ENCODE measurements around the gene XYLB.

Gene XYLB

GRCh38 chr3:38365469-38366062, 19.0 kb downstream of the XYLB start:
- Mint-ChIP-seq H3K4me1 (ENCODE audit: low read depth) (peaks cover 15% of the 10 kb centered on the region), H3K36me3 (ENCODE audit: low read depth) (peaks cover 19% of the 10 kb centered on the region), H3K4me3 (no peak overlapping the region), H3K27me3 (ENCODE audit: low read depth) (no peaks in the 10 kb centered on the region), H3K27ac (no peak overlapping the region), H3K9me3 (peaks cover 4% of the 10 kb centered on the region)

GRCh38 chr3:38366082-38366481, 19.5 kb downstream of the XYLB start:
- Mint-ChIP-seq H3K36me3 (ENCODE audit: low read depth) (peaks cover 19% of the 10 kb centered on the region), H3K27ac (no peak overlapping the region), H3K4me1 (ENCODE audit: low read depth) (peaks cover 19% of the 10 kb centered on the region), H3K9me3 (peaks cover 4% of the 10 kb centered on the region), H3K27me3 (ENCODE audit: low read depth) (no peaks in the 10 kb centered on the region), H3K4me3 (no peak overlapping the region)

- Mint-ChIP-seq H3K27ac (no peak overlapping the region), H3K4me1 (ENCODE audit: low read depth) (peaks cover 22% of the 10 kb centered on the region), H3K4me3 (no peak overlapping the region), H3K27me3 (ENCODE audit: low read depth) (no peaks in the 10 kb centered on the region), H3K9me3 (peaks cover 4% of the 10 kb centered on the region), H3K36me3 (ENCODE audit: low read depth) (peaks cover 19% of the 10 kb centered on the region)
These were observed 21.2 kb downstream of the XYLB start for GRCh38 chr3:38367779-38368178.

- Mint-ChIP-seq H3K9me3 (peaks cover 4% of the 10 kb centered on the region), H3K36me3 (ENCODE audit: low read depth) (peaks cover 18% of the 10 kb centered on the region), H3K27me3 (ENCODE audit: low read depth) (no peaks in the 10 kb centered on the region), H3K4me3 (no peak overlapping the region), H3K4me1 (ENCODE audit: low read depth) (peaks cover 27% of the 10 kb centered on the region), H3K27ac (no peak overlapping the region)
These were observed 21.7 kb downstream of the XYLB start for GRCh38 chr3:38368238-38368637.

- Mint-ChIP-seq H3K4me3 (no peak overlapping the region), H3K27ac (no peak overlapping the region), H3K9me3 (peaks cover 4% of the 10 kb centered on the region), H3K27me3 (ENCODE audit: low read depth) (no peaks in the 10 kb centered on the region), H3K36me3 (ENCODE audit: low read depth) (peaks cover 19% of the 10 kb centered on the region), H3K4me1 (ENCODE audit: low read depth) (peaks cover 30% of the 10 kb centered on the region)
These were observed 22.6 kb downstream of the XYLB start for GRCh38 chr3:38369186-38369585.

GRCh38 chr3:38370149-38370548, 23.6 kb downstream of the XYLB start:
- Mint-ChIP-seq H3K9me3 (peaks cover 4% of the 10 kb centered on the region), H3K27ac (no peak overlapping the region), H3K4me1 (ENCODE audit: low read depth) (peaks cover 30% of the 10 kb centered on the region), H3K36me3 (ENCODE audit: low read depth) (peaks cover 16% of the 10 kb centered on the region), H3K27me3 (ENCODE audit: low read depth) (no peaks in the 10 kb centered on the region), H3K4me3 (no peak overlapping the region)

- Mint-ChIP-seq H3K4me1 (ENCODE audit: low read depth) (peaks cover 30% of the 10 kb centered on the region), H3K36me3 (ENCODE audit: low read depth) (peaks cover 16% of the 10 kb centered on the region), H3K9me3 (peaks cover 4% of the 10 kb centered on the region), H3K4me3 (no peak overlapping the region), H3K27me3 (ENCODE audit: low read depth) (no peaks in the 10 kb centered on the region), H3K27ac (no peak overlapping the region)
These were observed 24.3 kb downstream of the XYLB start for GRCh38 chr3:38370861-38371260.

- H3K4me3 Mint-ChIP-seq: no peak overlapping the region
These were observed 25.1 kb downstream of the XYLB start for GRCh38 chr3:38371541-38372213.

GRCh38 chr3:38372214-38372601, 25.6 kb downstream of the XYLB start:
- Mint-ChIP-seq H3K4me1 (ENCODE audit: low read depth) (peaks cover 30% of the 10 kb centered on the region), H3K9me3 (peaks cover 4% of the 10 kb centered on the region), H3K4me3 (no peak overlapping the region), H3K27ac (no peak overlapping the region), H3K36me3 (ENCODE audit: low read depth) (peaks cover 14% of the 10 kb centered on the region), H3K27me3 (ENCODE audit: low read depth) (no peaks in the 10 kb centered on the region)

More at GRCh38 chr3:38371541-38372213, 25.1 kb downstream of the XYLB start:
- Mint-ChIP-seq H3K27me3 (ENCODE audit: low read depth) (no peaks in the 10 kb centered on the region), H3K36me3 (ENCODE audit: low read depth) (peaks cover 14% of the 10 kb centered on the region), H3K4me1 (ENCODE audit: low read depth) (peaks cover 30% of the 10 kb centered on the region), H3K9me3 (peaks cover 4% of the 10 kb centered on the region), H3K27ac (no peak overlapping the region)

- H3K4me1 Mint-ChIP-seq (ENCODE audit: low read depth): peaks cover 28% of the 10 kb centered on the region
- no peaks in the 10 kb centered on the region for H3K9me3 Mint-ChIP-seq
- H3K4me3 Mint-ChIP-seq: peak overlapping the region; percentile 43
- H3K27ac Mint-ChIP-seq: peak overlapping the region; percentile 75
- H3K36me3 Mint-ChIP-seq (ENCODE audit: low read depth): peaks cover 16% of the 10 kb centered on the region
- no peaks in the 10 kb centered on the region for H3K27me3 Mint-ChIP-seq (ENCODE audit: low read depth)
These were observed 27.6 kb downstream of the XYLB start for GRCh38 chr3:38374221-38374620.

GRCh38 chr3:38375072-38375471, 28.5 kb downstream of the XYLB start:
- Mint-ChIP-seq H3K4me3 (no peak overlapping the region), H3K27me3 (ENCODE audit: low read depth) (no peaks in the 10 kb centered on the region), H3K27ac (no peak overlapping the region), H3K4me1 (ENCODE audit: low read depth) (peaks cover 28% of the 10 kb centered on the region), H3K36me3 (ENCODE audit: low read depth) (peaks cover 17% of the 10 kb centered on the region), H3K9me3 (no peaks in the 10 kb centered on the region)

GRCh38 chr3:38375488-38376097, 29.0 kb downstream of the XYLB start:
- Mint-ChIP-seq H3K27ac (no peak overlapping the region), H3K36me3 (ENCODE audit: low read depth) (peaks cover 18% of the 10 kb centered on the region), H3K9me3 (no peaks in the 10 kb centered on the region), H3K27me3 (ENCODE audit: low read depth) (no peaks in the 10 kb centered on the region), H3K4me3 (no peak overlapping the region), H3K4me1 (ENCODE audit: low read depth) (peaks cover 25% of the 10 kb centered on the region)

GRCh38 chr3:38376098-38376816, 29.7 kb downstream of the XYLB start:
- no peaks in the 10 kb centered on the region for H3K27me3 Mint-ChIP-seq (ENCODE audit: low read depth)
- H3K27ac Mint-ChIP-seq: no peak overlapping the region
- no peaks in the 10 kb centered on the region for H3K9me3 Mint-ChIP-seq
- H3K4me1 Mint-ChIP-seq (ENCODE audit: low read depth): peaks cover 22% of the 10 kb centered on the region
- H3K36me3 Mint-ChIP-seq (ENCODE audit: low read depth): peaks cover 22% of the 10 kb centered on the region
- H3K4me3 Mint-ChIP-seq: no peak overlapping the region

GRCh38 chr3:38379201-38379770, 32.7 kb downstream of the XYLB start:
- peaks cover 4% of the 10 kb centered on the region for H3K9me3 Mint-ChIP-seq
- H3K36me3 Mint-ChIP-seq (ENCODE audit: low read depth): peaks cover 20% of the 10 kb centered on the region
- no peak overlapping the region for H3K4me3 Mint-ChIP-seq
- H3K27me3 Mint-ChIP-seq (ENCODE audit: low read depth): no peaks in the 10 kb centered on the region
- H3K4me1 Mint-ChIP-seq (ENCODE audit: low read depth): peaks cover 6% of the 10 kb centered on the region
- no peak overlapping the region for H3K27ac Mint-ChIP-seq
